Body of pancreas (tissue), 4 donors: ENCODE measurements around the gene MTG1.

Source experiments
- POLR2A ChIP-seq, 3 donors: fragments of 450-650 bp; IDR thresholded peaks; one replicate each; pipeline ENCODE4 v1.6.1; 2016; ENCODE audit warnings: antibody characterized with exemption in 3 of 3, mild to moderate bottlenecking in 2 of 3
- TF ChIP-seq, protein P1 (sequence below), 7 experiments: fragments of 450-650 bp in 4 of 7; fragments of 200-600 bp in 3 of 7; sonication (generic) in 3 of 7; IDR thresholded peaks; one replicate each; pipeline ENCODE4 v1.5.1; 2016 to 2019; ENCODE audit warnings: antibody characterized with exemption in 7 of 7

GRCh38 chr10:133448120-133448519, 54.2 kb downstream of the MTG1 start:
- no peak for TF ChIP-seq POLR2A (IDR thresholded peaks at IDR 0.05)
- TF ChIP-seq, protein P1, sequence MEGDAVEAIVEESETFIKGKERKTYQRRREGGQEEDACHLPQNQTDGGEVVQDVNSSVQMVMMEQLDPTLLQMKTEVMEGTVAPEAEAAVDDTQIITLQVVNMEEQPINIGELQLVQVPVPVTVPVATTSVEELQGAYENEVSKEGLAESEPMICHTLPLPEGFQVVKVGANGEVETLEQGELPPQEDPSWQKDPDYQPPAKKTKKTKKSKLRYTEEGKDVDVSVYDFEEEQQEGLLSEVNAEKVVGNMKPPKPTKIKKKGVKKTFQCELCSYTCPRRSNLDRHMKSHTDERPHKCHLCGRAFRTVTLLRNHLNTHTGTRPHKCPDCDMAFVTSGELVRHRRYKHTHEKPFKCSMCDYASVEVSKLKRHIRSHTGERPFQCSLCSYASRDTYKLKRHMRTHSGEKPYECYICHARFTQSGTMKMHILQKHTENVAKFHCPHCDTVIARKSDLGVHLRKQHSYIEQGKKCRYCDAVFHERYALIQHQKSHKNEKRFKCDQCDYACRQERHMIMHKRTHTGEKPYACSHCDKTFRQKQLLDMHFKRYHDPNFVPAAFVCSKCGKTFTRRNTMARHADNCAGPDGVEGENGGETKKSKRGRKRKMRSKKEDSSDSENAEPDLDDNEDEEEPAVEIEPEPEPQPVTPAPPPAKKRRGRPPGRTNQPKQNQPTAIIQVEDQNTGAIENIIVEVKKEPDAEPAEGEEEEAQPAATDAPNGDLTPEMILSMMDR (IDR thresholded peaks at IDR 0.05), result no peak
